Mucosa of rectum (tissue), 2 donors: ENCODE data around the gene MTA3.

Experiments
- H3K27ac ChIP-seq, 2 donors: one replicate each; pipeline ENCODE4 v1.7.0; 2013; ENCODE audit warnings: inconsistent platforms in 2 of 2, low read depth in 2 of 2, low read length in 2 of 2
- H3K27me3 ChIP-seq, 2 donors: one replicate each; pipeline ENCODE4 v1.7.0; 2013; ENCODE audit warnings: low read length in 2 of 2; ENCODE audit not compliant: control insufficient read depth in 2 of 2, insufficient read depth in 2 of 2
- H3K36me3 ChIP-seq, 2 donors: one replicate each; pipeline ENCODE4 v1.7.0; 2013; ENCODE audit warnings: low read length in 2 of 2; ENCODE audit not compliant: control insufficient read depth in 2 of 2, insufficient read depth in 2 of 2
- H3K4me1 ChIP-seq, 2 donors: one replicate each; pipeline ENCODE4 v1.7.0; 2013; ENCODE audit warnings: low read length in 2 of 2, mild to moderate bottlenecking in 1 of 2; ENCODE audit not compliant: control insufficient read depth in 2 of 2, insufficient read depth in 2 of 2
- H3K4me3 ChIP-seq, 2 donors: one replicate each; pipeline ENCODE4 v1.7.0; 2013; ENCODE audit warnings: low read length in 2 of 2
- H3K9ac ChIP-seq, 2 donors: one replicate each; pipeline ENCODE4 v1.7.0; 2013; ENCODE audit warnings: low read length in 2 of 2, low read depth in 1 of 2, mild to moderate bottlenecking in 1 of 2
- H3K9me3 ChIP-seq, 2 donors: one replicate each; pipeline ENCODE4 v1.7.0; 2013; ENCODE audit warnings: low read length in 2 of 2; ENCODE audit not compliant: control insufficient read depth in 2 of 2
- donor health status: healthy.
- donor health status: Normal muscosa, but diverticular disease.

MTA3 gene

DNA sequence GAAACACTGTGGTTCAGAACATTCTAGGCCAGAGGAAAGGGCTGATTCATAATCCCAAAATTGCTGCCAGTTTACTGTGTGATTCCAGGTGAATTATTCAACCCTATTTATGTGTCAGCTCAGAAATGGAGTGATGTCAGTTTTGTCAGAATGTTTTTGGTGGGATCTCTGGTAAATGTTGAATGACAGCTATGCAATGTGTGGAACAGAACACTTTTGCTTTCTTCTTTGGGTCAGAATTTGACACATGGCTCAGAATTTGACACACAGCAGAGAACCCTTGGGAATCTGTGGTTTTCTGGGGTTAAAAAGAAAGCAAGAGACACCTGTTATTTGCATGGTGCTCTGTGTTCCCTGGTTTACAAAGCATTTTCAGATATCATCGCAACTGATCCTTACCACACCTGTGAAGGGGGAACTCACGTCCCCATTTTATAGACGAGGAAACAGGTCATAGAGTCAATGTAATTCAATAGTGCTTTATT is 1.6 kb upstream of the MTA3 start:
- no peak overlapping the region for H3K27ac ChIP-seq
- no peaks in the 10 kb centered on the region for H3K9me3 ChIP-seq
- H3K36me3 ChIP-seq, result no peaks in the 10 kb centered on the region
- H3K4me1 ChIP-seq, result peaks cover 13 to 27% of the 10 kb centered on the region in 2 donors
- no peaks in the 10 kb centered on the region for H3K27me3 ChIP-seq
- no peak overlapping the region for H3K9ac ChIP-seq
- no peak overlapping the region for H3K4me3 ChIP-seq

DNA sequence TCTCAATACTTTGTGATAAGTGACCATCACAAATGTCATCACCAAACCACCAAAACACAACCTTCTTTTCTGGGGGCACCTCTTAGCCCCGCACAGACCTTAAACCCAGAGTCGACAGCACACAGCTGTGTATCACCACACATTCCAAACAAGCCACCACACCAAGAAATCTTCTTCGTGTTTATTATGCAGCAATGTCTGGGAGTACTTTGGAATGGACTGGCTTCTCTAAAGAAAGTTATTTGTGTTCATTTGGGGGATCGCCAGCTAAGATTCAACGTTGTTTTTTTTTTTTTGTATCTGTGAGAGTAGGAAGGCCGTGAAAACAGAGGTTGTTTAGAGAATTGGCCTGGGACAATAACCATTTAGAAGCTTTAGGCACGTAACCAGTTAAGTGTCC is 1.1 kb upstream of the MTA3 start:
- Histone ChIP-seq H3K36me3 (no peaks in the 10 kb centered on the region), H3K27me3 (no peaks in the 10 kb centered on the region), H3K9me3 (no peaks in the 10 kb centered on the region), H3K4me1 (peaks cover 10 to 22% of the 10 kb centered on the region in 2 donors), H3K27ac (peak overlapping the region; percentile 57 to 67), H3K4me3 (peak overlapping the region in 1 of 2 donors; percentile 37), H3K9ac (peak overlapping the region in 1 of 2 donors; percentile 60)

DNA sequence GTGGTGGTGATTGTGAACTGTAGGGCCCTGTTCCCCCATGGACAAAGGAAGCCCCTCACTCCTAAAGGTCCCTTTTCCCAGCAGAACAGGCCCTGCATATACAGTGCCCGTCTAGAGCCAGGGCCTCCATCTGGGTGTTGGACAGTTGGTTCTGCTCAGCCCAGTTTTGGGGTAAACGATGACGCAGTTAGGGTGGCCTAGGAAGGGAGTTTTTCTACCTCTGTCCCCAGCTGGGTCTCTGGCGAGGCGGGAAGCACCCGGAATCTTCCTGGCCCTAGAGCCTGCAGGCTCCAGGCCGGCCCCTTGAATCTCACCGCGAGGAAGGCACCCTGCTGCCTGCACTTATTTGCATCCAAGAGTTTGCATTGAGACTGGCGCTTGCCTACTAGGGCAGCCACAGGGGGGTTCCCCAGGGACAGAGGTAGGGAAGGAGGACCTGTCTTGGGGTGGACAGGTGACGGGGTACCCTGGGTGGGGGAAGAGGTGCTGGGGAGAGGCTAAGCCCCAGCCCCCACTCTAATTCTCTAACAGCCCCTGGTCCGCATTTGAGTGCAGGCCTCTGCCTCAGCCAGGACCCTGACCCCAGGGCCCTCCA is 529 bp upstream of the MTA3 start:
- Histone ChIP-seq H3K9me3 (no peaks in the 10 kb centered on the region), H3K36me3 (peaks cover 0 to 2% of the 10 kb centered on the region in 2 donors), H3K27ac (peak overlapping the region; percentile 57 to 67), H3K9ac (peak overlapping the region in 1 of 2 donors; percentile 60), H3K4me1 (peaks cover 8 to 17% of the 10 kb centered on the region in 2 donors), H3K4me3 (peak overlapping the region; percentile 33 to 44), H3K27me3 (no peaks in the 10 kb centered on the region)

DNA sequence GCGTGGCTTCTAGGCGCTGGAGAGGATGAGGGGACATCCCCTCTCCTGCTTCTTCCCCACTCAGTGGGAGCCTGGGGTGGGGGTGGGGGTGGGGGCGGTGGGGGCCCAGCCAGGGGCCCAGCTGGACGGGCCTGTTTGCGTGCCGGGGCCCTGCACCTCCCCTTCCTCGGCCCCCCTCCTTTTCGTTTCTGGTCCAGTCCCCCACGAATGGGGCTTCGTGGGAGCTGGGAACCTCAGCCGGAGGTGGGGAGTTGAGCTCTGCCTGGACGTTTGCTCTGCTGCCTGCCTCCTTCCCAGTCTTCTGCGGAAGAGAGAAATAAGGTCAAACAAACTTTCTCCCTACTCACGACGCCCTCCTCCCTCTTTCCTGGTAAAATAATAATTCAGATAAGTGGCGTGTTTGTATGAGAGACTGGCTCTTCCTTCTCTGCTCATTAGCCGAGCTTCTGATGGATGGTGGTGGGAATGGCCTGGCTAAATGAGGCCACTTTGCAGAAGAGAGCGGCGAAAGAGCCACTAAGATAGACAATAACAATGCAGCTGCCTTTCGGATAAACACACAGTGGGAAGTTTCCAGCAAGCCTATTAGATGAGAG is 782 bp downstream of the MTA3 start:
- Histone ChIP-seq H3K4me3 (peak overlapping the region; percentile 78 to 80), H3K4me1 (peaks cover 7 to 16% of the 10 kb centered on the region in 2 donors), H3K27ac (peak overlapping the region; percentile 80 to 83), H3K9me3 (no peaks in the 10 kb centered on the region), H3K27me3 (no peaks in the 10 kb centered on the region), H3K9ac (peak overlapping the region; percentile 32 to 78), H3K36me3 (peaks cover 0 to 7% of the 10 kb centered on the region in 2 donors)

DNA sequence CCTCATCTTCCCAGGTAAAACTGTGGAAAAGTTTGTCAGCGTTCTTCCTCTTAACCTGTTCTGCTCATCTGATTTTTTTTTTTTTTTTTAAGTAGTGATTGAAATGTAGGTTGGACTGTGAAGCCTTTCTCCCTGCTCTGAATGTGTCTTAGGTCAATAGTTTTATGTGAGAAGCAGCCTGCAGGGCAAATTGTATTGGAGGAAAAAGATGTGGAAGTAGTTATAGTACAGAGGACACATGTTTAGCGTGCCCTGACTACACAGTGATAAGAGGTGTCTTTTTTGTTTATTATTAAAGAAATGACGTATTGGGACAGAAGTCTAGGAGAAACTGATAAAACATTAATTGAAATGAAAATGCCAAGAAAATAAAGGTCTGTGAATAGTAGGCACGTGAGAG is 1.5 kb downstream of the MTA3 start:
- H3K36me3 ChIP-seq, result peaks cover 5 to 7% of the 10 kb centered on the region in 2 donors
- peaks cover 7 to 16% of the 10 kb centered on the region in 2 donors for H3K4me1 ChIP-seq
- H3K4me3 ChIP-seq, result peak overlapping the region; percentile 78 to 80
- H3K27ac ChIP-seq, result peak overlapping the region in 1 of 2 donors; percentile 83
- H3K9ac ChIP-seq, result peak overlapping the region in 1 of 2 donors; percentile 78
- H3K9me3 ChIP-seq, result no peaks in the 10 kb centered on the region
- no peaks in the 10 kb centered on the region for H3K27me3 ChIP-seq

DNA sequence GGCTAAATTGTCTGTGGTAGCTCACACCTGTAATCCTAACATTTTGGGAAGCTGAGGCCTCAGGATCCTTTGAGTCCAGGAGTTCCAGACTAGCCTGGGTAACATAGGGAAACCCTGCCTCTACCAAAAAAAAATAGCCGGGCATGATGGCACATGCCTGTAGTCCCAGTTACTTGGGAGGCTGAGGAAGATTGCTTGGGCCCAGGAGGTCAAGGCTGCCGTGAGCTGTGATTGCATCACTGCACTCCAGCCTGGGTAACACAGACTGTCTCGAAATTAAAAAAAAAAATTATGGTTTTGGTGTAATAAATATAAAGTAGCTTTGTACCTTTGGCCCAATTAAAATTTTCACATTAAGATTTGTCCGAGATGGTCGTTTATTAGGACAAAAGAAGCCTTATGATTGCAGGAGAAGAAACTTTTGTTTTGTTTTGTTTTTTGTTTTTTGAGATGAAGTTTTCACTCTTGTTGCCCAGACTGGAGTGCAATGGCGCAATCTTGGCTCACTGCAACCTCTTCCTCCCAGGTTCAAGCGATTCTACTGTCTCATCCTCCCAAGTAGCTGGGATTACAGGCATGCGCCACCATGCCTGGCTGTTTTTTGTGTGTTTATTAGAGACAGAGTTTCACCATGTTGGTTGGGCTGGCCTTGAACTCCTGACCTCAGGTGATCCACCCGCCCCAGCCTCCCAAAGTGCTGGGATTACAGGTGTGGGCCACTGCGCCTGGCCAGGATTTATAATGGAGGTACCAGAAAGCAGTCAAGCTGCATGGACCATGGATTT is 4.1 kb downstream of the MTA3 start:
- no peak overlapping the region for H3K9ac ChIP-seq
- no peaks in the 10 kb centered on the region for H3K27me3 ChIP-seq
- H3K36me3 ChIP-seq, result peaks cover 5 to 9% of the 10 kb centered on the region in 2 donors
- no peaks in the 10 kb centered on the region for H3K9me3 ChIP-seq
- H3K27ac ChIP-seq, result no peak overlapping the region
- no peak overlapping the region for H3K4me3 ChIP-seq
- H3K4me1 ChIP-seq, result peaks cover 4 to 14% of the 10 kb centered on the region in 2 donors

DNA sequence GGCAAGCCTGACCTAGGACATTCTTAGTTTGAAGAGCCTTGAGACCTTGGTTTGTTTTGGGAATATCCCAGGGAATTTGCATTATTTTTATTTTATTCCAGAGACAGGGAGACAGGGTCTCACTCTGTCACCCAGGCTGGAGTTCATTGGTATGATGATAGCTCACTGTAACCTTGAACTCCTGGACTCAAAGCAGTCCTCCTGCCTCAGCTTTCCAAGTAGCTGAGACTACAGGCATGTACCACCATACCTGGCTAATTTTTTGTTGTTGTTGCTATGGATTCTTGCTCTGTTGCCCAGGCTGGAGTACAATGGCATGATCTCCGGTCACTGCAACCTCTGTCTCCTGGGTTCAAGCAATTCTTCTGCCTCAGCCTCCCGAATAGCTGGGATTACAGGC is 4.8 kb downstream of the MTA3 start:
- Histone ChIP-seq H3K9ac (no peak overlapping the region), H3K9me3 (no peaks in the 10 kb centered on the region), H3K36me3 (peaks cover 5 to 9% of the 10 kb centered on the region in 2 donors), H3K4me3 (no peak overlapping the region), H3K27me3 (no peaks in the 10 kb centered on the region), H3K27ac (no peak overlapping the region), H3K4me1 (peaks cover 0 to 10% of the 10 kb centered on the region in 2 donors)

DNA sequence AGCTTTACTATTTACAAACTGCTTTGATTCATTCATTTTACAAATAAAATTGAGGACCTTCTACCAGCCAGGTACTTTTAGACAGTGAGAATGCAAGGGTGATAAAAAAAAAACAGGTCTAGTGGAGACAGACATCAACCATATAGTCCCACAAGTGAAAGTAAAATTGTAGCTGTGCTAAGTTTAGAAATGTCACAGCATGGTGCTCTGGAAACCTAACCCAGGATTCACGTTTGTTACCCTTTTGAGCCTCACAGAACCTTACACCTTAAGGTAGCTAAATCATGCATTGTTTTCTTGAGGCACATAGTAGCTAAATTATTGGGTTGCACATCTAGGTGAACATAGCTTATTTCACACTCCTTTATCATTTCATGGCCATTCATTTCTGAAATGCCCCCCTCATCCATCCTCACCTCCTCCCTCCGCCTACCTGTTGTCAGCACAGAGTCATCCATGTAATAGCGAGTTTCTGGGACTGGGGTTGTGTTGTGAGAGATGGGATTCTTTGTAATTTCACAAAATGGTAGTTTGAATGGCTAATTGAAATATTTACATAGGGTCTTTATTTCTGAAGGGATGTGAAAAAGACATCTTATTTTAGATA is 7.1 kb downstream of the MTA3 start:
- Histone ChIP-seq H3K9ac (no peak overlapping the region), H3K4me3 (no peak overlapping the region), H3K36me3 (peaks cover 13 to 25% of the 10 kb centered on the region in 2 donors), H3K27me3 (no peaks in the 10 kb centered on the region), H3K4me1 (no peaks in the 10 kb centered on the region), H3K9me3 (no peaks in the 10 kb centered on the region), H3K27ac (no peak overlapping the region)

DNA sequence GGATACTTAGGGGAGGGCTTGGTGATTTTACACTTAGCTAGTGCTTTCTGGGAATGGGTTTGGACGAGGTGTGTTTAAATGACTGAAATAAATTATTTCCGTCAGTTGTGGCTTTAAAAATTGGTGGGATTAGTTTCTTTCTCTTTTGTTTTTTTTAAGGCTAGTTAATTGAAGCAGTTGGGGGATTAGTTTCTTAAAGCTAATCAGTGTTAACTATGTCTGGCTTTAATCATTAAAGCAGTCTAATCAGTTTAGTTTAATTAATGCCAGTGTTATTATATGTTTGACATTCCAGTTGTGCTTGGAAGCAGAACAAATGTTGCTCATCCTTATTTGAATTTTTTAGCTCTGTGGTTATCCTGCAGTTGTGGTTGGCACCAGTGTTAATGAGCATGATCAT is 10.2 kb downstream of the MTA3 start:
- no peaks in the 10 kb centered on the region for H3K27me3 ChIP-seq
- no peaks in the 10 kb centered on the region for H3K4me1 ChIP-seq
- H3K4me3 ChIP-seq, result no peak overlapping the region
- H3K27ac ChIP-seq, result no peak overlapping the region
- peaks cover 18 to 32% of the 10 kb centered on the region in 2 donors for H3K36me3 ChIP-seq
- no peak overlapping the region for H3K9ac ChIP-seq
- no peaks in the 10 kb centered on the region for H3K9me3 ChIP-seq

DNA sequence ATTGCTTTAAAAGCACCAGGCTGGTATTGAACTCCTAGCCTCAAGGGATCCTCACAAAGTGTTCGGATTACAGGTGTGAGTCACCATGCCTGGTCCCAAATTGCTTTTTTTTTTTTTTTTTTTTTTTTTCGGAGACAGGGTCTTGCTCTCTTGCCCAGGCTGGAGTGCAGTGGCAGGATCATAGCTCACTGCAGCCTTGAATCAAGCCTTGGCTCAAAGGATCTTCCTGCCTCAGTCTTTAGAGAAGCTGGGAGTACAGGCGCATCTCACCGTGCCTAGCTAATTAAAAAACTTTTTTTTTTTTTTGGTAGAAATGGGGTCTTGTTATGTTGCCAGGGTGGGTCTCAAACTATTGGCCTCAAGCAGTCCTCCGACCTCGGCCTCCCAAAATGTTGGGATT is 12.8 kb downstream of the MTA3 start:
- Histone ChIP-seq H3K27ac (no peak overlapping the region), H3K36me3 (peaks cover 13 to 30% of the 10 kb centered on the region in 2 donors), H3K9me3 (no peaks in the 10 kb centered on the region), H3K27me3 (no peaks in the 10 kb centered on the region), H3K9ac (no peak overlapping the region), H3K4me3 (no peak overlapping the region), H3K4me1 (no peaks in the 10 kb centered on the region)
